RWPE1 (cell line): ENCODE data around the gene IFT122.

Source experiments
- CTCF ChIA-PET: fragments of 350-600 bp; sonication (Branson Sonifier 250); formaldehyde crosslinking; extraction: SDS; loops from one replicate; lab custom pipeline; 2021; lab: Yijun Ruan, JAX
- POLR2A ChIA-PET: fragments of 400-600 bp; formaldehyde crosslinking; extraction: SDS; loops from one replicate; lab custom pipeline; 2020; ENCODE audit warnings: antibody characterized with exemption; ENCODE audit not compliant: low non-redundant PET; lab: Yijun Ruan, JAX
- DNase-seq: peaks from one replicate; pipeline ENCODE4 v3.0.0; 2012; ENCODE audit warnings: low spot score
- H3K27ac ChIP-seq: fragments of 450-650 bp; 2 replicates; pipeline ENCODE4 v1.5.1; 2017
- TF ChIP-seq, protein P1 (sequence below): fragments of 450-650 bp; conservative IDR thresholded peaks from 2 replicates; pipeline ENCODE4 v1.5.1; 2017; ENCODE audit warnings: low read depth, mild to moderate bottlenecking

The IFT122 gene

DNA sequence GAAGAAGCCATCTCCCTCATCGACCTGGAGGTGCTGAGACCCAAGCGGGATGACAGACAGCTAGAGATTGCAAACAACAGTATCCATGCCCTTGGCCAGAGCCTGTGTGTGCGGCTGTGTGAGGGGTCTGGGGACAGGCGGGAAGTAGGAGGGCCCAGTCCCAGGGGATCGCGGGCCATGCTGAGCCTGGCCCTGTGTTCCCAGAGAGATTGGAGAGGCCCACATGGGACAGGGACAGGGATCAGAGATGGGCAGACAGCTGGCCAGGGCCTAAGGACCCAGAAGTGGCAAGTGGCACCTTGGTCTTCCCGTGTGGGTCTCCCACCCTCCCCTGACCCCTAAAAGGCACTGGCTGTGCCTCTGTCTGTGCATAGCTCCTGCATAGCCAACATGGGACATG lies 77.5 kb downstream of the IFT122 start:
- no peak for DNase-seq
- no peak overlapping the region for H3K27ac ChIP-seq
- POLR2A ChIA-PET, result no interaction called here
- CTCF ChIA-PET, result interaction anchor here (0.6 kb wide), 1 partner anchor 88 kb away, joined by 3 read pairs; no protein-coding TSS in a partner anchor
- TF ChIP-seq, protein P1, sequence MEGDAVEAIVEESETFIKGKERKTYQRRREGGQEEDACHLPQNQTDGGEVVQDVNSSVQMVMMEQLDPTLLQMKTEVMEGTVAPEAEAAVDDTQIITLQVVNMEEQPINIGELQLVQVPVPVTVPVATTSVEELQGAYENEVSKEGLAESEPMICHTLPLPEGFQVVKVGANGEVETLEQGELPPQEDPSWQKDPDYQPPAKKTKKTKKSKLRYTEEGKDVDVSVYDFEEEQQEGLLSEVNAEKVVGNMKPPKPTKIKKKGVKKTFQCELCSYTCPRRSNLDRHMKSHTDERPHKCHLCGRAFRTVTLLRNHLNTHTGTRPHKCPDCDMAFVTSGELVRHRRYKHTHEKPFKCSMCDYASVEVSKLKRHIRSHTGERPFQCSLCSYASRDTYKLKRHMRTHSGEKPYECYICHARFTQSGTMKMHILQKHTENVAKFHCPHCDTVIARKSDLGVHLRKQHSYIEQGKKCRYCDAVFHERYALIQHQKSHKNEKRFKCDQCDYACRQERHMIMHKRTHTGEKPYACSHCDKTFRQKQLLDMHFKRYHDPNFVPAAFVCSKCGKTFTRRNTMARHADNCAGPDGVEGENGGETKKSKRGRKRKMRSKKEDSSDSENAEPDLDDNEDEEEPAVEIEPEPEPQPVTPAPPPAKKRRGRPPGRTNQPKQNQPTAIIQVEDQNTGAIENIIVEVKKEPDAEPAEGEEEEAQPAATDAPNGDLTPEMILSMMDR, result no peak

DNA sequence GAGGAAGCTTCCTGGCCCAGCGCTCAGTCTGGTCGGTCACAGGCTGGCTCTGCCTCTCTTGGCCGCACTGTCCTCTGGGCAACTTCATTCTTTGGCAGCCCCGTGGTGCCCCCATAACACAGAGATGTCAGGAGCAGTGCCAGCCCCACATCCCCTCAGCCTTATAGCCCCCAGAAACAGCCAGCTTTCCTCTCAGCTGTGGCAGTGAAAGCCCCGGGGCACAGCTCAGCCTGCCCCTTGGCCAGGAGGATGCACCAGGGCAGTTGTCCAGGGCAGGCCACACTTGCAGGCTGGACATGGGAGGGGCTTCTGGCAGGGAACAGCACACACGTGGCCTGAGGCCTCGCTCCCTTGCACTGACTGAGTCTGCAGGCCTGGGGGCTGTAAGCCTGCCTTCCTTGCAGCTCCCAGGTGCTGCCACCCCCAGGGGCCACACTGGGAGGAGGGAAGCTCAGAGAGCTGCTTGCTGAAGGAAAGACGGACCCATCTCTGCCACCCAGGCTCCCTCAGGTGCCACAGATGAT lies 78.1 kb downstream of the IFT122 start:
- ChIA-PET POLR2A (no interaction called here), CTCF (interaction anchor here (0.6 kb wide), 2 partner anchors 56 to 88 kb away, joined by 3 read pairs; no protein-coding TSS in a partner anchor)
- DNase-seq, result no peak
- TF ChIP-seq, protein P1, result no peak
- no peak overlapping the region for H3K27ac ChIP-seq

DNA sequence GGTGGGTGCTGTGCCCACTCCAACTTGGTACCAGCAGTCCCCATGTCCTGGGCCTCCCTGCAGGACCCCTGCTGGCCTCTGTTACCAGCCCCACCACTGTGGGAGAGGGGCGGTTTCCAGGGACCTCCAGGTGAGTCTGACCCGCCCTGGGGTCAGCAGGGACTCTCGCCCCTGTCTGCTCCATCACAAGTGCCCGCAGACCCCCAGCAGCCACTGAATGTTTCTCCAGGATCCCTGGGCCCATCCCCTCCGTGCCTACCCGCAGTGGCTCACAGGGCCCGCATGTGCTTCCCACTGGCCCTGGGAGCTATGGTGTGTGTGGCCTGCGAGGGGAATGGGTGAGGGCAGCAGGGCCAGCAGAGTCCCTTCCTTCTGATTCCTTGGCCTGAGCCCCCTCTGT lies 78.6 kb downstream of the IFT122 start:
- ChIA-PET POLR2A (no interaction called here), CTCF (interaction anchor here (0.6 kb wide), 1 partner anchor 56 kb away, joined by 3 read pairs; no protein-coding TSS in a partner anchor)
- no peak overlapping the region for H3K27ac ChIP-seq
- TF ChIP-seq, protein P1, result no peak
- DNase-seq, result no peak

DNA sequence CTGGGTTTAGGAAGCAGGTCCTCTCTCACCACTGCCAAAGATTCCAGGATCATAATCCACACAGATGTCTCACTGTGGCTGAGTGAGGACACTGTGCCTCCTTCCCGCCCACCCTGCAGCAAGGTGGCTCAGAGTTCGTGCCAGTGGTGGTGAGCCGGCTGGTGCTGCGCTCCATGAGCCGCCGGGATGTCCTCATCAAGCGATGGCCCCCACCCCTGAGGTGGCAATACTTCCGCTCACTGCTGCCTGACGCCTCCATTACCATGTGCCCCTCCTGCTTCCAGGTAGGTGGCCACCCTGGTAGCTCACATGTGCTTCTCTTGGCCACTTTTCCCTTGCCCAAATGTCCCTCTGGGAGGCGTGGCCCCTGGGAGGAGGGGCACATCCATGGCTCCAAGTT lies 79.4 kb downstream of the IFT122 start:
- ChIA-PET POLR2A (no interaction called here), CTCF (no interaction called here)
- TF ChIP-seq, protein P1, result no peak
- no peak for DNase-seq
- no peak overlapping the region for H3K27ac ChIP-seq

DNA sequence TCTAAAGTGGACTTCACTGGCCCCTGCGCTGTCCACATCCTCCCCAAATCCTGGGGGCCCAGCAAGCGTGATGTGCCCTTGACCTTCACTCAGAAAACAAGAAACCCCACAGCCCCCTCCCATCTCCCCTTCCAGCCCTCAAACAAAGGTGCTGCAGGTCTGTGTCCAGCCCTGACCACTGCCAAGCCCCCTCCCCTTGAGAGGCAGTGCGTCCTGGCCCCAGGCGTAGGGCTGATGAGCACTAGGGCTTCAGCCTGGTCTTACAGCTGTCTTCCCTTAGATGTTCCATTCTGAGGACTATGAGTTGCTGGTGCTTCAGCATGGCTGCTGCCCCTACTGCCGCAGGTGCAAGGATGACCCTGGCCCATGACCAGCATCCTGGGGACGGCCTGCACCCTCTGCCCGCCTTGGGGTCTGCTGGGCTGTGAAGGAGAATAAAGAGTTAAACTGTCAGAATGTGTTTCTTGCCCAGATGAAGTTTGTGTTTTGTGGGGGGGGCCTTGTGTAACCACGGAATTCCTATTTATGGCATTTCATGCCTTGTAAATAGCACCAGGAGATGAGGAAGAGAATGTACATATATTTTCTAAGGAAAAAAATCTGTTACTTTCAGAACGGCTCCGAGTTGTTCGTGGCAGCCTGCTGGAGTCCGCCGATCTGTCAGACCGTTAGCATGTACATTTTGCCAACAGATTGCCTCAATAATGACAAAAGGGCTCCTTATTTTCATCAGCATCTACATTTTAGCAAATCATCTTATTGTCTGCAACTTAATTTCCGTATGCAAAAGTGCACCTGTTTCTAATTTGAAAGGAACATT lies 80.1 kb downstream of the IFT122 start:
- DNase-seq, result no peak
- TF ChIP-seq, protein P1, result no peak
- ChIA-PET POLR2A (no interaction called here), CTCF (no interaction called here)
- no peak overlapping the region for H3K27ac ChIP-seq

DNA sequence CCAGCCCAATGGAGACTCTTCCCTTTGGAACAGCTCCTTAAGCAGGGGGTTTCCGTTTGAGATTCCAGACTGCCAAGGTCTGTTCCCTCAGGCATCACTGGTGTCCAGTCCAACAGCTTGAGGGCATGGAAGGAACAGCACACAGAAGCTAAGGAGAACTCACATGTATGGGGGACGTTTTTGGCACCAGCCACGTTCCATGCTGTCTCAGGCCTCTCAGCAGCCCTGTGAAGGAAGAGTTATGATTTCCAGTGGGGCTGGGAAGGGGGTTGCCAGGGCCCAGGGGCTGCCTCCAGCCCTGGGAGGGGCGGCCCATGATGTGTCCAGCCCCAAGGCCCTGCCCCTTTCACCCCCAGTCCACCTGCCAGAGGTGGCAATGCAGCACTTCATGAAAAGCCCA lies 80.9 kb downstream of the IFT122 start:
- no peak for DNase-seq
- TF ChIP-seq, protein P1, result no peak
- CTCF ChIA-PET, result no interaction called here
- H3K27ac ChIP-seq, result no peak overlapping the region
- POLR2A ChIA-PET, result no interaction called here
